ENCODE measurements around the gene DYSF.

DYSF gene

DNA sequence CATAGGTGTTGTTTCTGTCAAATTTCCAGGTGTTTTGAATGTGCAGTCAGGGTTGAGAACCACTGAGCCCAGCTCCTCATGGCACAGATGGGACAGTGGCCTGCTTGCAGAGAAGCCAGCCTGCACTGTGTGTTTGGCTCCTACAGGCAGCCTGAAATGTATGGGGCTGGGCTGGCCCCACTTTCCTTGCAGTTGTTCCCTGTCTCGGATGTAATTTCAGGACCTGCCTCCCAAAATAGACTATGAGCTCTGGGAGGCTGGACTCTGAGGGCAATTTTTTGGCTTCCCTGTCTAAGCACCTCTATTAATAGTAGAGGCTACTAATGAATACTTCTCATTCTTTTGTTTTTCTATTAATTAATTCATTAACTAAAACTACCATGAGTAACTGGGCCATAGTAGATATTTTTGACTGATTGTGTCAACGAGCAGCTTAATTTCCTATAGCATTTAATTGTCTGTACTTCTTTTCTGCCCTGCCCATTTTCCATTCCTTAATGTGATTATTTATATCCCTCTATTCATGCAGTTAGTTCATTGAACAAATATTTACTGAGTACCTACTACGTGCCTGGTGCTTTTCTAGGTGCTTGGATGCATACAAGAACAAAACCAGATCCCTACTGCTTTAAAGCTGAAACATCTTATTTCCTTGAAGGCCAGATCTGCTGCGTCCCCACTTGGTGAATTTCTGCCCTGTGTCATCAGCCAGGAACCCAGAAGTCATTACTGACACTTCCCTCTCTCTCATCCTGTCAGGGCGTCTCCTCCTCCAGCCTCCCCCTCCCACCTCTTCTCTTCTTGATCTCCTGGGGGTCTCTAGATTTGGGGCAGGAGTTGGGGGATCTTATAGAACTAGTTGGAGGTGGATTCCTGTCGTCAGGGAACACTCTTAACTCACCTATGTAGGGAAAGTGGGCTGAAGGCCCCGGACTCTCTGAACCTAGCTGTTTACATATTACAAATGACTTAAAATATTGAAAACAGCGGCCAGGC lies 16.3 kb downstream of the DYSF start:
- in situ Hi-C loops (cut with HindIII; ENCODE audit: low pct_unique_long_range_greater_than_20kb, low sequenced_read_pairs) = no loop called here
- DNase-seq (ENCODE audit: low read depth in 1 of 2, low spot score in 1 of 2) = no peak
- no peak for TF ChIP-seq JUND (IDR thresholded peaks at IDR 0.05; ENCODE audit: low read depth)

DNA sequence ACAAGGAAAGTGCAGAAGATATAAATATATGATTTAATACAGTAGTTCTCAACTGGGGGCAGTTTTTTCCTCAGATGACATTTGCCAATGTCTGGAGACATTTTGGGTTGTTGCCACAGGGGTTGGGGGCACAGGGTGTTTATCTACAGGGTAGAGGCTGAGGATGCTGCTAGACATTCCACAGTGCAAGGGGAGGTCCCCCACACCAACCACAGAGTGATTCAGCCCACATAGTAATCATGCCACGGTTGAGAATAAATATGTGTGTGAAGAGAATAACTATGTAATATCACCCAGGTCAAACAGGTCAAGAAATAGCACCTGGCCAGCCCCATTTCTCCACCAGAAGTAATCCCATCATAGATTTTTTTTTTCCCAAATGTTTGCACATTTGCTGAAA lies 17.9 kb downstream of the DYSF start:
- no peak for TF ChIP-seq JUND (IDR thresholded peaks at IDR 0.05; ENCODE audit: low read depth)
- DNase-seq (ENCODE audit: low read depth in 1 of 2, low spot score in 1 of 2) = no peak
- in situ Hi-C loops (cut with HindIII; ENCODE audit: low pct_unique_long_range_greater_than_20kb, low sequenced_read_pairs) = no loop called here

DNA sequence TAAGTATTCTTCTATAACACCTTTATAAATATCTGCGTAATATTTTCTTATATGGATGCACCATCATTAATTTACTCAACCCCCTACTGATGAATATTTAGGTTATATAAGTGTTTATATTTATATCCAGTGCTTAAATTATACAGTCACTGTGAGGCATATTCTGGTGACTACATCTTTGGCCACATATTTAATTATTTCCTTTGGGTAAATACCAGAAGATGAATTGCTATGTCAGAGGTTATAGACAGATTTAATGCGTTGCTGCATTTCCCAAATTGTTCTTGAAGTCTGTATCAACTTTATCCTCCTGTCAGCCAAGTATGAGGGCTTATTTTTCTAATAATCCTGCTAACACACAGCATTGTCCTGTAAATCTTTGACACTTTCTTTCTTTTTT lies 18.7 kb downstream of the DYSF start:
- TF ChIP-seq JUND (IDR thresholded peaks at IDR 0.05; ENCODE audit: low read depth) = no peak
- DNase-seq (ENCODE audit: low read depth in 1 of 2, low spot score in 1 of 2) = no peak
- in situ Hi-C loops (cut with HindIII; ENCODE audit: low pct_unique_long_range_greater_than_20kb, low sequenced_read_pairs) = no loop called here

DNA sequence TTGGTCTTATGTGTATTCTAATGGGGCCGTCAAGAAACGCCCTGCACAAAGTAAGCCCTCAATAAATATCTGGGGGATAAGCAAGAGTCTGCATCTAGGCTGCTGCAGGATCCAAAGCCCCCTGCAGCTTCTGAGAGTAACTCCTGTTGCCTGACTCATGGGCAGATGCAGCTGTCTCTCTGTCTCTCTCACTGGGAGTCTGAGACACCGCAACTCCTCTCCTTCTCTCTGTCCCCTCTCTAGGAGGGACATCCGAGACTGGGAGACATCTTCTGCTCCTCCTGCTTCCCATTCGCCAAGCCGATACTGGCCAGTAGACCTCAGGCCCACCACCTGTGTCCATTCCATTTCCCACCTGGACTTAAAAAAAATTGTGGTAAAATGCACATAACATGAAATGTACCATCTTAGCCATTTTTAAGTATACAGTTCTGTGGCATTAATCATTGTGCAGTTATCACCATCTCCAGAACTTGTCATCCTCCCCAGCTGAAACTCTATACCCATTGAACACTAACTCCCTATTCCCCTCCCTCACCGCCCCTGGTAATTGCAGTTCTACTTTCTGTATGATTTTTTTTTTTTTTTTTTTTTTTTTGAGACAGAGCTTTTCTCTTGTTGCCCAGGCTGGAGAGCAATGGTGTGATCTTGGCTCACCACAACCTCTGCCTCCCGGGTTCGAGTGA lies 20.1 kb downstream of the DYSF start:
- DNase-seq (ENCODE audit: low read depth in 1 of 2, low spot score in 1 of 2) = no peak
- TF ChIP-seq JUND (IDR thresholded peaks at IDR 0.05; ENCODE audit: low read depth) = no peak
- in situ Hi-C loops (cut with HindIII; ENCODE audit: low pct_unique_long_range_greater_than_20kb, low sequenced_read_pairs) = no loop called here

DNA sequence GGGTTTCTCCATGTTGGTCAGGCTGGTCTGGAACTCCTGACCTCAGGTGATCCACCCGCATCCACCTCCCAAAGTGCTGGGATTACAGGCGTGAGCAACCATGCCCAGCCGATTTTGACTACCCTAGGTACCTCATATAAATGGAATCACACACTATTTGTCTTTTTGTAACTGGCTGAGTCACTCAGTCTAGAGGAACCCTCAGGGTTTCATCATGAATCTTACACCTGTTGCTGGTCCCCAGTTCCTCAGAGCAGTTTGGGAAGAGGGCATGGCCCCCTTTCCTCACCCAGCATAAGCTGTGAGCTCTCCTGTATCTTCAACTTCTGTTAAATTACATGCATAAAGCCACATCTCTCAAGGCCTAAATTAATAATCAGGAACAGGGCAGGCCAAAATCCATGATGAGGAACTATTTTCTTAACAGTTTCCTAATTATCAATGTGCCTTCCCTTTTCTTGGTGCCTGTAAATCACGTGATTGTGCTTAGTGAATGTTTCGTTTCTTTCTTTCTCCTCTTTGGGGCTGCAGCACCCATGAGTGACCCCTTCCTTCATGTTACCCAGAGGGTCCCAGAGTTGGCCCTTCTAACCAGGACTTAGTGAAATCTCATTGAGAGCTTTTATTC lies 20.9 kb downstream of the DYSF start:
- DNase-seq (ENCODE audit: low read depth in 1 of 2, low spot score in 1 of 2) = no peak

DNA sequence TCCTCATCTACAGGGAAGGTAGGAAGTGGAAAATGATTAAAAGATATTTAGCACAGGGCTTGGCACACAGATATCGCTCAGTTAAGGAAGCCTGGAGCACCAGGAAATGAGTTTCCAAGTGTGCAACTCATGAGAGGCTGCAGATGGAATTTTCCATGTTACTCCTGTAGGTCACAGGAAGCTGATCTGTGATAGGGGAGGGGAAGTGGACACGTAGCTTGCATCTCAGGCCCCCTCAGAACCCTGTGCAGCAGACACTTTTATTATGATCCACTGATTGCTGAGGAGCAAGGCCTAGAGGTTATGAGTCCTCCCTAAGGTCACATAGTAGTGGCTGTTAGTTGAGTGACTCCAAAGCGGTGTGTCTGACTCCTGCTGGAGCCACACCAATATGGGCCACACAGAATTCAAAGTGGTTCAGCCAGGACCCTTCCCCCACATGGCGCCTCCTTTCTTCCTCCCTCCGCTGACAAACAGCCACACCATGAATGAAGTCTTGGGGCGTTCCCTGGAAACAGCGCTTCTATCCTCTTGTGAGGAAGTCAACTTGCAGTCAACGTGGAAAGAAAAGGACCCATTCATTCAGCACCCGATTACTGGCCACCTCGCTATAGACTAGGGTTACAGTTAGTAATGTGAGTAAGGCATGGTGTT lies 21.5 kb downstream of the DYSF start:
- TF ChIP-seq JUND (IDR thresholded peaks at IDR 0.05; ENCODE audit: low read depth) = no peak
- no peak for DNase-seq (ENCODE audit: low read depth in 1 of 2, low spot score in 1 of 2)
- in situ Hi-C loops (cut with HindIII; ENCODE audit: low pct_unique_long_range_greater_than_20kb, low sequenced_read_pairs) = no loop called here

More for the DNA sequence above, 20.9 kb downstream of the DYSF start:
- in situ Hi-C loops (cut with HindIII; ENCODE audit: low pct_unique_long_range_greater_than_20kb, low sequenced_read_pairs) = no loop called here
- TF ChIP-seq JUND (IDR thresholded peaks at IDR 0.05; ENCODE audit: low read depth) = no peak

DNA sequence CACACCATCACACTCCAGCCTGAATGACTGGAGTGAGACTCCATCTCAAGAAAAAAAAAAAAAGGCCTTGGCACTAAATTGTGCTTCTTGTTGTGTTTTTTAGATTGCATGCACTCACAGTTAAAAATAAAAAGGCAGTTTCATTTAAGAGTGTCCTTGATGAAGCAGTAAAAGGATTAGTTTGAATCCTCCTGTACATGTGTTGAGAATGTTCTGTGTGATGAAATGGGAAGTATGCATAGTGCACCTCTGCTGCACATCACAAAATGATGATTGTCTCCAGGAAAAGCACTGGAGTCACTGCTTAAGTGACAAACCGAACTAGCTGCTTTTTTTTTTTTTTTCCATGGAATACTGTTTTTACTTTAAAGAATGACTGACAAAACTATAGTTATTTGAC lies 23.1 kb downstream of the DYSF start:
- no peak for DNase-seq (ENCODE audit: low read depth in 1 of 2, low spot score in 1 of 2)
- in situ Hi-C loops (cut with HindIII; ENCODE audit: low pct_unique_long_range_greater_than_20kb, low sequenced_read_pairs) = no loop called here
- no peak for TF ChIP-seq JUND (IDR thresholded peaks at IDR 0.05; ENCODE audit: low read depth)

DNA sequence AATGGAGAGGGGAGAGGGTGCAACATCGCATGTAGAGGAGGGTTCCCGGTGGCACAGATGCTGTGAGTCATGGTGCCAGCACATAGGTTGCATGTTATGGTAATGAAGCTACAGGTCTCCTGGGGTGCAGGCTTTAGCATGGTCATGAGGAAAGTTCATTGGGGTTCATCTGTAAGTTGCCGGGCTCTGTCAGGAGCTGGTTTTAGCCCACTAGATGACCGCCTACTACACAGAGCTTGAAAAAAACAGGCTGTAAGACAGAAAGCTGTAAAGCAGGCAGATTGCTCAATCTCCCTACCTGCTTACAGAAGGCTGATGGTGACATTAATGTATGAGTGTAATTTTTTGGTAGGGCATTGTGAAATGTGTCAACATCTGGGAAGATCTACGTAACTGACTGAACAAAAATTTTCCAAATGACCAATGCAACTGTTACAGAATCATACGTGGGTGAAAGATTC lies 23.9 kb downstream of the DYSF start:
- no peak for DNase-seq (ENCODE audit: low read depth in 1 of 2, low spot score in 1 of 2)
- in situ Hi-C loops (cut with HindIII; ENCODE audit: low pct_unique_long_range_greater_than_20kb, low sequenced_read_pairs) = no loop called here
- TF ChIP-seq JUND (IDR thresholded peaks at IDR 0.05; ENCODE audit: low read depth) = no peak

DNA sequence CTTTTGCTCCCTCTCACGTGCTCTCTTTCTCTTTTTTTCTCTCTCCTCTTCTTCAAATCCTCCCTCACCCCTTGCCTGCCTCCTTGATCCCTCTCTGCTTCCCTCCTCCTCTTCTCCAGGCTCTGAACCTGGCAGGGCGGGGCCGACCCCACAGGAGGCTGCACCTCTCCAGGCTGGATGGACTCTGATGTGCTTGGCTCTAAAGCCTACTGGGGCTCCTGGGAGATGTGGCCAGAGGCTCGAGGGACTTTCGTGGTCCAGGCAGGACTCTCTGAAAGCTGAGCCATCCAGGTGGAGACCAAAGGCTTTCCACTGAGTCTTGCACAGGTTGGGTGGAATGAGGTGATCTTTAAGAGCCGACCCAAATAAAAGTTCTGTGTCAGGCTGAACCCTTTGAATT lies 25.4 kb downstream of the DYSF start:
- no peak for DNase-seq (ENCODE audit: low read depth in 1 of 2, low spot score in 1 of 2)
- no peak for TF ChIP-seq JUND (IDR thresholded peaks at IDR 0.05; ENCODE audit: low read depth)
- in situ Hi-C loops (cut with HindIII; ENCODE audit: low pct_unique_long_range_greater_than_20kb, low sequenced_read_pairs) = no loop called here

DNA sequence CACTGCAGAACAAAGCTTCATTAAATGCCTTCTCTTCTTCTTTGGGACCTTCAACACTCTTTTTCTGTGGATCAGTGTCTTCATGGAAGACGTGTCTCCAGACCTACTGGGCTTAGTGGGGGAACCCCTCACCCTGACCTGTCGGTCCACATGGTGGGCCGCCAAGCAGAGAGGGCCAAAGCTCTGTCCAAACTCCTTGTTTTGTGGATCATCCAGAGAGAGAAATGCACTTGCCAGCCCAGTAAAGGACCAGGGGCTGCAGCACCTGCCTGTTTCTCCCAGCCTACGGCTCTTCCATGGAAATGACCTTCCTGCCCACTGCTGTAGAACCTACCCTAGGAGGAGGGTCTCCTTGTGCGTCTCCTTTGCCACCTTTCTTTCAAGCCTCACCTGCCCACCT lies 25.9 kb downstream of the DYSF start:
- no peak for DNase-seq (ENCODE audit: low read depth in 1 of 2, low spot score in 1 of 2)
- TF ChIP-seq JUND (IDR thresholded peaks at IDR 0.05; ENCODE audit: low read depth) = no peak
- in situ Hi-C loops (cut with HindIII; ENCODE audit: low pct_unique_long_range_greater_than_20kb, low sequenced_read_pairs) = no loop called here

DNA sequence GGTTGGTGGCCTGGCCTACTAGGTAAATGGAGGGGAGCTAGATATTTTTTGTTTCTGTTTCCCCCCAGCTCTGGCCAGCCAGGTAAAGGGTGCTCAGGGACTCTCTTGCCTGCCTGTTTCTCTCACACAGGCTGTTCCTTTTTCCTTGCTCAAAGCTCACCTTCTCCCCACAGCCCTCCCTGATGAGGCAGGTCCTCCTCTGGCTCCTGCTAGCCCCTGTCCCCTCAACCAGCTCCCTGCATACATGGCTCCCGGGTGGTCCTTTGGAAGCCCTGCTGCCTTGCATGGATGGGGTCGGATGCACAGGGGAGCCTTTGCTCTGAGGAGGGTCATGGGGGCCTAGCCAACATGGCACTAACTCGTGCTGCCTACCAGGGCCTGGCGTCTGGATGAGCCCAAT lies 27.8 kb downstream of the DYSF start:
- in situ Hi-C loops (cut with HindIII; ENCODE audit: low pct_unique_long_range_greater_than_20kb, low sequenced_read_pairs) = no loop called here
- no peak for DNase-seq (ENCODE audit: low read depth in 1 of 2, low spot score in 1 of 2)
- no peak for TF ChIP-seq JUND (IDR thresholded peaks at IDR 0.05; ENCODE audit: low read depth)

DNA sequence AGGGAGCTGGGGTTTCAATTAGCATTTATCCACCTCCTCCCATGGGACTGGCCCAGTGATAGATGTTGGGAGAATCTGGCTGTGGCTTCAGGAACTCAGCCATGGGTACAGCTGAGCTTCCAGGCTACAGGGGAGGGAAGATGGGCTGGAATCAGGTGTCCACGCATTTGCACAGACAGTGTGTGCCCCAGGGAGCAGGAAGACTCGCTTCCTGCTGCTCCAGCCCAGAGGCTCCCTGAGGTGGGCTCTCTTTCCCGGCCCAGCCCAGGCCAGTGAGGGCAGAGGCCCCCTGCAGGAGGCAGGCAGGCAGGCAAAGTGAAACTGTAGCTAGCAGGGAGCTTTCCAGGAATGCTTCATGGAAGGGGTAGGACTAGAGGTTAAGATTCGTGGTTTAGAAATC lies 28.7 kb downstream of the DYSF start:
- in situ Hi-C loops (cut with HindIII; ENCODE audit: low pct_unique_long_range_greater_than_20kb, low sequenced_read_pairs) = no loop called here
- no peak for TF ChIP-seq JUND (IDR thresholded peaks at IDR 0.05; ENCODE audit: low read depth)

More for the DNA sequence above, 28.7 kb downstream of the DYSF start:
- DNase-seq (ENCODE audit: low read depth in 1 of 2, low spot score in 1 of 2) = no peak

All from T47D (cell line).